Liver (tissue), 3 donors: ENCODE results near the gene DNHD1.

Experiments
- EGR1 ChIP-seq, 2 donors: IDR thresholded peaks; 2 replicates each; pipeline ENCODE4 v1.6.1; 2016 to 2018; ENCODE audit warnings: antibody characterized with exemption in 2 of 2, low read depth in 2 of 2
- GABPA ChIP-seq, 2 donors: IDR thresholded peaks in 1 of 2; conservative IDR thresholded peaks in 1 of 2; 2 replicates each; pipeline ENCODE4 v1.6.1; 2016; ENCODE audit warnings: antibody characterized with exemption in 2 of 2, mild to moderate bottlenecking in 1 of 2, moderate library complexity in 1 of 2
- JUND ChIP-seq, 2 donors: IDR thresholded peaks; 2 replicates each; pipeline ENCODE4 v1.6.1; 2016; ENCODE audit warnings: antibody characterized with exemption in 2 of 2
- NR2F2 ChIP-seq: IDR thresholded peaks from 2 replicates; pipeline ENCODE4 v1.6.1; 2016; ENCODE audit warnings: antibody characterized with exemption
- RAD21 ChIP-seq, 2 donors: IDR thresholded peaks; 2 replicates each; pipeline ENCODE4 v1.6.1; 2016; ENCODE audit warnings: antibody characterized with exemption in 2 of 2, mild to moderate bottlenecking in 2 of 2
- SP1 ChIP-seq: IDR thresholded peaks from 2 replicates; pipeline ENCODE4 v1.6.1; 2018; ENCODE audit warnings: antibody characterized with exemption, mild to moderate bottlenecking
- TAF1 ChIP-seq: conservative IDR thresholded peaks from 2 replicates; pipeline ENCODE4 v1.6.1; 2016; ENCODE audit warnings: antibody characterized with exemption, mild to moderate bottlenecking
- YY1 ChIP-seq: IDR thresholded peaks from 2 replicates; pipeline ENCODE4 v1.6.1; 2016; ENCODE audit warnings: antibody characterized with exemption, mild to moderate bottlenecking
- TF ChIP-seq, protein P1 (sequence below): fragments of 150-350 bp; IDR thresholded peaks from 2 replicates; pipeline ENCODE4 v1.5.1; 2017; ENCODE audit warnings: improper control_type of control experiment, low read depth, low read length; ENCODE audit not compliant: missing input control
- TF ChIP-seq, protein P2 (sequence below): IDR thresholded peaks from 2 replicates; pipeline ENCODE4 v1.6.1; 2016; ENCODE audit warnings: antibody characterized with exemption
- TF ChIP-seq, protein P3 (sequence below): IDR thresholded peaks from 2 replicates; pipeline ENCODE4 v1.6.1; 2016; ENCODE audit warnings: antibody characterized with exemption
- TF ChIP-seq, protein P4 (sequence below): IDR thresholded peaks from 2 replicates; pipeline ENCODE4 v1.6.1; 2016; ENCODE audit warnings: antibody characterized with exemption, mild to moderate bottlenecking
- donor health status: healthy.
- donor health status: healthy.

DNA sequence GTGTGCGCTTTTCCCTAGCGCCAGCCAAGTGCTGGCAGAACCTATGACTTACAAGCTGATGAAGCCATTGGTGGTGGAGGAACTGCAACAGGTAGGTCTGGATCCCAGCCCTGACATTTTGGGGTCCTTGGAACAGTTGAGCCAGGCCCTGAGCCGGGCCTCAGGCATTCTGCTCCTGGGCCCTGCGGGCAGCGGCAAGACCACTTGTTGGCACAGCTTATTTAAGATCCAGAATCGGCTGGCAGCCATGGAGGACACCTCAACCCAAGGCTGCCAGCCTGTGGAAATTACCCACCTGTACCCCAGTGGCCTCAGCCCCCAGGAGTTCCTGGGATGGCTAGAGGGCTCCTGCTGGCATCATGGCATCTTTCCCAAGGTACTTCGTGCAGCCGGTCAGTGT lies 49.7 kb downstream of the DNHD1 start:
- TF ChIP-seq, protein P1, sequence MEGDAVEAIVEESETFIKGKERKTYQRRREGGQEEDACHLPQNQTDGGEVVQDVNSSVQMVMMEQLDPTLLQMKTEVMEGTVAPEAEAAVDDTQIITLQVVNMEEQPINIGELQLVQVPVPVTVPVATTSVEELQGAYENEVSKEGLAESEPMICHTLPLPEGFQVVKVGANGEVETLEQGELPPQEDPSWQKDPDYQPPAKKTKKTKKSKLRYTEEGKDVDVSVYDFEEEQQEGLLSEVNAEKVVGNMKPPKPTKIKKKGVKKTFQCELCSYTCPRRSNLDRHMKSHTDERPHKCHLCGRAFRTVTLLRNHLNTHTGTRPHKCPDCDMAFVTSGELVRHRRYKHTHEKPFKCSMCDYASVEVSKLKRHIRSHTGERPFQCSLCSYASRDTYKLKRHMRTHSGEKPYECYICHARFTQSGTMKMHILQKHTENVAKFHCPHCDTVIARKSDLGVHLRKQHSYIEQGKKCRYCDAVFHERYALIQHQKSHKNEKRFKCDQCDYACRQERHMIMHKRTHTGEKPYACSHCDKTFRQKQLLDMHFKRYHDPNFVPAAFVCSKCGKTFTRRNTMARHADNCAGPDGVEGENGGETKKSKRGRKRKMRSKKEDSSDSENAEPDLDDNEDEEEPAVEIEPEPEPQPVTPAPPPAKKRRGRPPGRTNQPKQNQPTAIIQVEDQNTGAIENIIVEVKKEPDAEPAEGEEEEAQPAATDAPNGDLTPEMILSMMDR: no peak
- TF ChIP-seq TAF1 (no peak), SP1 (no peak), YY1 (no peak), NR2F2 (no peak), RAD21 (IDR thresholded peaks at IDR 0.05) (no peak), EGR1 (IDR thresholded peaks at IDR 0.05; ENCODE audit: low read depth in 2 of 2) (no peak), GABPA (IDR thresholded peaks at IDR 0.05 in 1 of 2, conservative IDR thresholded peaks at IDR 0.05 in 1 of 2) (no peak), JUND (IDR thresholded peaks at IDR 0.05) (no peak)
- TF ChIP-seq, protein P2, sequence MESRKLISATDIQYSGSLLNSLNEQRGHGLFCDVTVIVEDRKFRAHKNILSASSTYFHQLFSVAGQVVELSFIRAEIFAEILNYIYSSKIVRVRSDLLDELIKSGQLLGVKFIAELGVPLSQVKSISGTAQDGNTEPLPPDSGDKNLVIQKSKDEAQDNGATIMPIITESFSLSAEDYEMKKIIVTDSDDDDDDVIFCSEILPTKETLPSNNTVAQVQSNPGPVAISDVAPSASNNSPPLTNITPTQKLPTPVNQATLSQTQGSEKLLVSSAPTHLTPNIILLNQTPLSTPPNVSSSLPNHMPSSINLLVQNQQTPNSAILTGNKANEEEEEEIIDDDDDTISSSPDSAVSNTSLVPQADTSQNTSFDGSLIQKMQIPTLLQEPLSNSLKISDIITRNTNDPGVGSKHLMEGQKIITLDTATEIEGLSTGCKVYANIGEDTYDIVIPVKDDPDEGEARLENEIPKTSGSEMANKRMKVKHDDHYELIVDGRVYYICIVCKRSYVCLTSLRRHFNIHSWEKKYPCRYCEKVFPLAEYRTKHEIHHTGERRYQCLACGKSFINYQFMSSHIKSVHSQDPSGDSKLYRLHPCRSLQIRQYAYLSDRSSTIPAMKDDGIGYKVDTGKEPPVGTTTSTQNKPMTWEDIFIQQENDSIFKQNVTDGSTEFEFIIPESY: no peak
- TF ChIP-seq, protein P3, sequence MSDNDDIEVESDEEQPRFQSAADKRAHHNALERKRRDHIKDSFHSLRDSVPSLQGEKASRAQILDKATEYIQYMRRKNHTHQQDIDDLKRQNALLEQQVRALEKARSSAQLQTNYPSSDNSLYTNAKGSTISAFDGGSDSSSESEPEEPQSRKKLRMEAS: no peak
- TF ChIP-seq, protein P4, sequence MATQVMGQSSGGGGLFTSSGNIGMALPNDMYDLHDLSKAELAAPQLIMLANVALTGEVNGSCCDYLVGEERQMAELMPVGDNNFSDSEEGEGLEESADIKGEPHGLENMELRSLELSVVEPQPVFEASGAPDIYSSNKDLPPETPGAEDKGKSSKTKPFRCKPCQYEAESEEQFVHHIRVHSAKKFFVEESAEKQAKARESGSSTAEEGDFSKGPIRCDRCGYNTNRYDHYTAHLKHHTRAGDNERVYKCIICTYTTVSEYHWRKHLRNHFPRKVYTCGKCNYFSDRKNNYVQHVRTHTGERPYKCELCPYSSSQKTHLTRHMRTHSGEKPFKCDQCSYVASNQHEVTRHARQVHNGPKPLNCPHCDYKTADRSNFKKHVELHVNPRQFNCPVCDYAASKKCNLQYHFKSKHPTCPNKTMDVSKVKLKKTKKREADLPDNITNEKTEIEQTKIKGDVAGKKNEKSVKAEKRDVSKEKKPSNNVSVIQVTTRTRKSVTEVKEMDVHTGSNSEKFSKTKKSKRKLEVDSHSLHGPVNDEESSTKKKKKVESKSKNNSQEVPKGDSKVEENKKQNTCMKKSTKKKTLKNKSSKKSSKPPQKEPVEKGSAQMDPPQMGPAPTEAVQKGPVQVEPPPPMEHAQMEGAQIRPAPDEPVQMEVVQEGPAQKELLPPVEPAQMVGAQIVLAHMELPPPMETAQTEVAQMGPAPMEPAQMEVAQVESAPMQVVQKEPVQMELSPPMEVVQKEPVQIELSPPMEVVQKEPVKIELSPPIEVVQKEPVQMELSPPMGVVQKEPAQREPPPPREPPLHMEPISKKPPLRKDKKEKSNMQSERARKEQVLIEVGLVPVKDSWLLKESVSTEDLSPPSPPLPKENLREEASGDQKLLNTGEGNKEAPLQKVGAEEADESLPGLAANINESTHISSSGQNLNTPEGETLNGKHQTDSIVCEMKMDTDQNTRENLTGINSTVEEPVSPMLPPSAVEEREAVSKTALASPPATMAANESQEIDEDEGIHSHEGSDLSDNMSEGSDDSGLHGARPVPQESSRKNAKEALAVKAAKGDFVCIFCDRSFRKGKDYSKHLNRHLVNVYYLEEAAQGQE: no peak
